A549 (cell line): ENCODE measurements around the gene RBM18. TPM values are rescaled to one million over a fixed set of nuclear protein-coding genes. Genes with fewer than 3 reads are reported as not detected.

Experiments
- ATAC-seq, 2 experiments: fragments of 200-7000 bp in 1 of 2; fragments of >200 bp in 1 of 2; cut with Nextera tagmentation in 1 of 2; cut with Tn5 transposase in 1 of 2; 3 replicates each; pipeline versions ENCODE4 v1.8.0 to v1.9.1; 2018 to 2020; ENCODE audit warnings: mild to moderate bottlenecking in 1 of 2, moderate library complexity in 1 of 2
- CTCF ChIA-PET: fragments of 300-600 bp; sonication (Branson Sonifier 250); formaldehyde crosslinking; extraction: SDS; loops from one replicate; lab custom pipeline; 2021; ENCODE audit warnings: antibody characterized with exemption, inconsistent platforms; lab: Yijun Ruan, JAX
- POLR2A ChIA-PET: fragments of 350-600 bp; formaldehyde crosslinking; extraction: SDS; loops from one replicate; lab custom pipeline; 2021; ENCODE audit warnings: antibody characterized with exemption, inconsistent platforms; lab: Yijun Ruan, JAX
- DNase-seq, 2 experiments: peaks; one replicate each; pipeline versions ENCODE4 v3.0.0 to v3.0.0-alpha.2; 2011 to 2016; ENCODE audit warnings: low read depth in 1 of 2, low spot score in 1 of 2
- FAIRE-seq: peaks from 2 replicates; lab custom pipeline; 2011; peaks lifted over from hg19 to GRCh38; lab: Jason Lieb, UNC
- H3K27ac ChIP-seq, 2 experiments: fragments of >200 bp; sonication (Bioruptor Twin); formaldehyde crosslinking; 3 replicates each; pipeline ENCODE4 v1.5.1; 2016 to 2017
- H3K4me1 ChIP-seq: fragments of >200 bp; sonication (Bioruptor Twin); formaldehyde crosslinking; 3 replicates; pipeline ENCODE4 v1.6.1; 2016
- H3K4me2 ChIP-seq: fragments of >200 bp; sonication (Bioruptor Twin); formaldehyde crosslinking; 3 replicates; pipeline ENCODE4 v1.6.1; 2016
- H3K4me3 ChIP-seq: fragments of >200 bp; sonication (Bioruptor Twin); formaldehyde crosslinking; 3 replicates; pipeline ENCODE4 v1.5.1; 2016
- H3K9me3 ChIP-seq: fragments of >200 bp; sonication (Bioruptor Twin); formaldehyde crosslinking; 3 replicates; pipeline ENCODE4 v1.6.1; 2016
- BHLHE40 ChIP-seq: IDR thresholded peaks from 2 replicates; pipeline ENCODE4 v1.6.1; 2012; ENCODE audit warnings: low read depth, low read length, inconsistent platforms
- CHD2 ChIP-seq: fragments of 150-350 bp; IDR thresholded peaks from 2 replicates; pipeline ENCODE4 v1.6.1; 2014; ENCODE audit warnings: low read length; ENCODE audit not compliant: partially characterized antibody
- EHMT2 ChIP-seq: fragments of 200-600 bp; sonication (generic); IDR thresholded peaks from 2 replicates; pipeline ENCODE4 v1.6.1; 2016; ENCODE audit warnings: antibody characterized with exemption, low read depth, mild to moderate bottlenecking, moderate library complexity
- ESRRA ChIP-seq: fragments of 150-350 bp; IDR thresholded peaks from 2 replicates; pipeline ENCODE4 v1.6.1; 2014; ENCODE audit warnings: mild to moderate bottlenecking, low read length, borderline replicate concordance
- FOXS1 ChIP-seq: fragments of 250-450 bp; sonication (Bioruptor Pico); IDR thresholded peaks from 2 replicates; pipeline ENCODE4 v1.5.0; 2020; ENCODE audit warnings: mild to moderate bottlenecking, moderate library complexity
- GATA3 ChIP-seq: IDR thresholded peaks from 2 replicates; pipeline ENCODE4 v1.6.1; 2012; ENCODE audit warnings: borderline replicate concordance
- HEYL ChIP-seq: fragments of 250-450 bp; sonication (Bioruptor Pico); IDR thresholded peaks from 2 replicates; pipeline ENCODE4 v1.8.0; 2021; ENCODE audit warnings: mild to moderate bottlenecking, moderate library complexity
- HOXA7 ChIP-seq: fragments of 250-450 bp; sonication (Bioruptor Pico); IDR thresholded peaks from 2 replicates; pipeline ENCODE4 v1.5.0; 2020; ENCODE audit warnings: mild to moderate bottlenecking, moderate library complexity
- HOXB5 ChIP-seq: fragments of 250-450 bp; sonication (Bioruptor Pico); IDR thresholded peaks from 2 replicates; pipeline ENCODE4 v1.5.0; 2020; ENCODE audit warnings: mild to moderate bottlenecking, moderate library complexity
- JUNB ChIP-seq: fragments of >200 bp; sonication (Bioruptor Twin); formaldehyde crosslinking; IDR thresholded peaks from 2 replicates; pipeline ENCODE4 v1.6.1; 2016
- MAFK ChIP-seq: fragments of 450-650 bp; IDR thresholded peaks from 2 replicates; pipeline ENCODE4 v1.6.1; 2014; ENCODE audit not compliant: partially characterized antibody
- NR3C1 ChIP-seq: fragments of >200 bp; sonication (Bioruptor Twin); formaldehyde crosslinking; IDR thresholded peaks from 3 replicates; pipeline ENCODE4 v1.6.1; 2017
- POLR2A ChIP-seq: IDR thresholded peaks from 2 replicates; pipeline ENCODE4 v1.6.1; 2012; ENCODE audit warnings: mild to moderate bottlenecking, low read length
- RARB ChIP-seq: fragments of 250-450 bp; sonication (Bioruptor Pico); IDR thresholded peaks from 2 replicates; pipeline ENCODE4 v1.8.0; 2021; ENCODE audit warnings: mild to moderate bottlenecking, moderate library complexity
- RCOR1 ChIP-seq: fragments of 150-350 bp; IDR thresholded peaks from 2 replicates; pipeline ENCODE4 v1.6.1; 2014; ENCODE audit warnings: antibody characterized with exemption, low read length, low read depth
- RFX5 ChIP-seq: fragments of 450-650 bp; IDR thresholded peaks from 2 replicates; pipeline ENCODE4 v1.7.1; 2014; ENCODE audit warnings: antibody characterized with exemption, mild to moderate bottlenecking, moderate library complexity
- TFCP2L1 ChIP-seq: fragments of 250-450 bp; sonication (Bioruptor Pico); IDR thresholded peaks from 2 replicates; pipeline ENCODE4 v1.5.0; 2021; ENCODE audit warnings: mild to moderate bottlenecking
- TP53 ChIP-seq: fragments of 250-450 bp; sonication (Bioruptor Pico); IDR thresholded peaks from 2 replicates; pipeline ENCODE4 v1.5.0; 2021; ENCODE audit warnings: mild to moderate bottlenecking, moderate library complexity
- ZSCAN20 ChIP-seq: fragments of 250-450 bp; sonication (Bioruptor Pico); IDR thresholded peaks from 2 replicates; pipeline ENCODE4 v1.8.0; 2022; ENCODE audit warnings: mild to moderate bottlenecking, moderate library complexity
- WGBS: methylation state at CpG from one replicate; pipeline ENCODE4 v1.1.6; 2017; ENCODE audit errors: missing lambda C conversion rate; 5-methylcytosine and 5-hydroxymethylcytosine counted together
- polyA plus RNA-seq, 4 experiments: library from polyadenylated mRNA; depleted of rRNA in 3 of 4; stranded (reverse); fragments of >200 nt; fragmentation: RNase III in 1 of 4; extraction: RNeasy Plus Mini Kit Qiagen cat#74134 plus additional on column Dnase treatment in 1 of 4; gene quantifications; 2 replicates in 3 of 4; 3 replicates in 1 of 4; pipeline ENCODE4 v1.2.3, GENCODE V29; 2011 to 2017
- TF ChIP-seq, protein P1 (sequence below): IDR thresholded peaks from 2 replicates; pipeline ENCODE4 v1.6.1; 2012
- TF ChIP-seq, protein P2 (sequence below): fragments of 250-450 bp; sonication (Bioruptor Pico); IDR thresholded peaks from 2 replicates; pipeline ENCODE4 v1.5.0; 2021; ENCODE audit warnings: mild to moderate bottlenecking, moderate library complexity, borderline replicate concordance
- TF ChIP-seq, protein P3 (sequence below): fragments of 250-450 bp; sonication (Bioruptor Pico); IDR thresholded peaks from 2 replicates; pipeline ENCODE4 v1.5.0; 2020; ENCODE audit warnings: low read depth, mild to moderate bottlenecking, moderate library complexity
- TF ChIP-seq, protein P4 (sequence below): fragments of >200 bp; sonication (Bioruptor Twin); formaldehyde crosslinking; IDR thresholded peaks from 2 replicates; pipeline ENCODE4 v1.6.1; 2016
- TF ChIP-seq, protein P5 (sequence below): fragments of >200 bp; sonication (Bioruptor Twin); formaldehyde crosslinking; IDR thresholded peaks from 3 replicates; pipeline ENCODE4 v1.5.1; 2016
- TF ChIP-seq, protein P6 (sequence below): fragments of 150-350 bp; IDR thresholded peaks from 2 replicates; pipeline ENCODE4 v1.6.1; 2014; ENCODE audit warnings: low read depth, mild to moderate bottlenecking, low read length
- TF ChIP-seq, protein P7 (sequence below): fragments of >200 bp; sonication (Bioruptor Twin); formaldehyde crosslinking; IDR thresholded peaks from 3 replicates; pipeline ENCODE4 v1.6.1; 2016

RBM18 gene
- polyA plus RNA-seq, 2 of the 4 experiments (the other 2 are of a cell fraction), result 13.8 to 52.3 TPM

DNA sequence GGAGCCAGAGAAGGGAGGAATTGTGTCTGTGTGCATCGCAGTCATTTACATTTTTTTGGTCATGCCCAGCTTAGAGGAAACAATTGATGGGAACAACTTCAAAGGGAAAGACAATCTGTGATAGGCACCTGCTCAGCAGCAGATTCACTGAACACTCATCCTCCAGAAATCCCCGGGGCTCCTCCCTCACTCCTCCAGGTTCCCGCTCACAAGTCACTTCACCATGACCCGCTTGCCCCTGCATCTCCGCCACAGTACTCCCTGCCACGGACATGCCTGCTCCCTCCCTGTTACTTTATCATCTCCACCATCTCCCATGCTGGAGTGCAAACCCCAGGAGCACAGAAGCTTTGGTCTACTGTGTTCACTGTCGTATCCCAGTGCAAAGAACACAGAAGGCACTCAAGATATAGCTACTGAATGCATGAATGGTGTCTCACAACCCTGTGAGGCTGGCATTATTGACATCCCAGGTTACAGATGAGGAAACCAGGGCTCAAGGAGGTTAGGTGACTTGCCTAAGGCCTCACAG is 52.1 kb downstream of the RBM18 start:
- Histone ChIP-seq H3K27ac (no peak overlapping the region), H3K4me1 (peaks cover 10% of the 10 kb centered on the region; the same call in 1 of the 3 replicates), H3K4me3 (no peak overlapping the region), H3K4me2 (no peak overlapping the region), H3K9me3 (no peaks in the 10 kb centered on the region)
- WGBS, result 85% methylated on average over 7 of the region's 7 CpGs
- ChIA-PET POLR2A (interaction anchor here (0.5 kb wide), 1 partner anchor 12 kb away, joined by 3 read pairs; no protein-coding TSS in a partner anchor), CTCF (interaction anchor here (0.5 to 2.9 kb wide), 3 partner anchors 35 to 747 kb away, joined by 3 to 8 read pairs (median 3); no protein-coding TSS in a partner anchor)
- DNase-seq, result no peak
- TF ChIP-seq HEYL (no peak), POLR2A (no peak), NR3C1 (no peak), RCOR1 (no peak), ESRRA (no peak), HOXB5 (CRISPR knock-in tag) (no peak), TP53 (no peak), ZSCAN20 (no peak), TFCP2L1 (CRISPR knock-in tag) (no peak)
- TF ChIP-seq, protein P1, sequence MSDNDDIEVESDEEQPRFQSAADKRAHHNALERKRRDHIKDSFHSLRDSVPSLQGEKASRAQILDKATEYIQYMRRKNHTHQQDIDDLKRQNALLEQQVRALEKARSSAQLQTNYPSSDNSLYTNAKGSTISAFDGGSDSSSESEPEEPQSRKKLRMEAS, result no peak
- TF ChIP-seq, protein P2, sequence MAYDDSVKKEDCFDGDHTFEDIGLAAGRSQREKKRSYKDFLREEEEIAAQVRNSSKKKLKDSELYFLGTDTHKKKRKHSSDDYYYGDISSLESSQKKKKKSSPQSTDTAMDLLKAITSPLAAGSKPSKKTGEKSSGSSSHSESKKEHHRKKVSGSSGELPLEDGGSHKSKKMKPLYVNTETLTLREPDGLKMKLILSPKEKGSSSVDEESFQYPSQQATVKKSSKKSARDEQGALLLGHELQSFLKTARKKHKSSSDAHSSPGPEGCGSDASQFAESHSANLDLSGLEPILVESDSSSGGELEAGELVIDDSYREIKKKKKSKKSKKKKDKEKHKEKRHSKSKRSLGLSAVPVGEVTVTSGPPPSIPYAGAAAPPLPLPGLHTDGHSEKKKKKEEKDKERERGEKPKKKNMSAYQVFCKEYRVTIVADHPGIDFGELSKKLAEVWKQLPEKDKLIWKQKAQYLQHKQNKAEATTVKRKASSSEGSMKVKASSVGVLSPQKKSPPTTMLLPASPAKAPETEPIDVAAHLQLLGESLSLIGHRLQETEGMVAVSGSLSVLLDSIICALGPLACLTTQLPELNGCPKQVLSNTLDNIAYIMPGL (CRISPR knock-in tag), result no peak
- FAIRE-seq, result no peak
- no peak for ATAC-seq

DNA sequence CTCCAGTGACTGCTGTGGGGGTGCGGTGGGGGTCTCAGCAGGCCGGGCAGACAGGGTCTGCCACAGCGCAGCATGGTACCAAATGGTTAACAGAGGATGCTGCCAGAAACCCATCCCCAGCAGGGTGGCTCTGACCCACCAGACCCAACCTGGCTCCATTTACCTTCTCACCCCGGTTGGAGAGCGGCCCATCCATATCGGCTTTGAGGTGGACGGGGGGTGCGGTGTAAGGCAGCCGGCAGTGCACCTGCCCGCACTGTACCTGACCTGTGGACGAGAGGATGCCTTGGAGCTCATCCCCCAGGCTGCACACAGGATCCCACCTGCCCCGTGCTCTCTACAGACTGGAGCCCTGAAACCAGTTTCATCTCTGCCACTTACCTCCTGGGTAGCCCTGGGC is 55.2 kb downstream of the RBM18 start:
- CTCF ChIA-PET, result interaction anchor here (1.2 to 2.9 kb wide), 3 partner anchors 12 to 87 kb away, joined by 3 to 8 read pairs (median 3); no protein-coding TSS in a partner anchor
- 63% methylated on average over 8 of the region's 12 CpGs for WGBS

DNA sequence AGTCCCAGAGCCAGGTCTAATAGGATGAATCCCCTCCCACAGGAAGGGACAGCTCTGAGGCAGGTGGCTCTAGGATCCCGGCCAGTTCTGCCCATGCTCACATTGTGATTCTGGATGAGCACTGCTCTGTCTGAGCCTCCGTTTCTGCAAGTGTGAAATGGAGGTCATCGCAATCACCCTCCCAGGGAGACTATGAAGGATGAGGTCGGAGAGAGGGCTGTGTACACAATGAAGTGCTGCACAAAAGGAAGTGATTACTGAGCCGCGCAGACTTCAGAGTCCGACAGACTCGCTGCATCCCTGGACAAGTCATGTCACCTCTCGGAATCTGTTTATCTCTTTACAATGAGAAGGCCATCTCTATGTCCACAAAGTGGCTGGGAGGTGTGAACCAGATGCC is 57.5 kb downstream of the RBM18 start:
- 72% methylated on average over 9 of the region's 9 CpGs for WGBS
- Histone ChIP-seq H3K9me3 (no peaks in the 10 kb centered on the region), H3K4me2 (no peak overlapping the region), H3K27ac (no peak overlapping the region), H3K4me3 (no peak overlapping the region), H3K4me1 (no peaks in the 10 kb centered on the region)
- no peak for DNase-seq
- no peak for ATAC-seq
- ChIA-PET POLR2A (no interaction called here), CTCF (interaction anchor here (0.7 to 1.3 kb wide), 3 partner anchors 15 to 85 kb away, joined by 3 read pairs; no protein-coding TSS in a partner anchor)
- no peak for FAIRE-seq
- TF ChIP-seq, protein P3, sequence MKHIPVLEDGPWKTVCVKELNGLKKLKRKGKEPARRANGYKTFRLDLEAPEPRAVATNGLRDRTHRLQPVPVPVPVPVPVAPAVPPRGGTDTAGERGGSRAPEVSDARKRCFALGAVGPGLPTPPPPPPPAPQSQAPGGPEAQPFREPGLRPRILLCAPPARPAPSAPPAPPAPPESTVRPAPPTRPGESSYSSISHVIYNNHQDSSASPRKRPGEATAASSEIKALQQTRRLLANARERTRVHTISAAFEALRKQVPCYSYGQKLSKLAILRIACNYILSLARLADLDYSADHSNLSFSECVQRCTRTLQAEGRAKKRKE, result no peak
- TF ChIP-seq FOXS1 (CRISPR knock-in tag) (no peak), GATA3 (no peak), RFX5 (no peak), HOXA7 (CRISPR knock-in tag) (no peak), MAFK (no peak), EHMT2 (no peak), JUNB (no peak), TFCP2L1 (CRISPR knock-in tag) (no peak), CHD2 (no peak)
- TF ChIP-seq, protein P4, sequence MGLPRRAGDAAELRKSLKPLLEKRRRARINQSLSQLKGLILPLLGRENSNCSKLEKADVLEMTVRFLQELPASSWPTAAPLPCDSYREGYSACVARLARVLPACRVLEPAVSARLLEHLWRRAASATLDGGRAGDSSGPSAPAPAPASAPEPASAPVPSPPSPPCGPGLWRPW, result no peak
- TF ChIP-seq, protein P5, sequence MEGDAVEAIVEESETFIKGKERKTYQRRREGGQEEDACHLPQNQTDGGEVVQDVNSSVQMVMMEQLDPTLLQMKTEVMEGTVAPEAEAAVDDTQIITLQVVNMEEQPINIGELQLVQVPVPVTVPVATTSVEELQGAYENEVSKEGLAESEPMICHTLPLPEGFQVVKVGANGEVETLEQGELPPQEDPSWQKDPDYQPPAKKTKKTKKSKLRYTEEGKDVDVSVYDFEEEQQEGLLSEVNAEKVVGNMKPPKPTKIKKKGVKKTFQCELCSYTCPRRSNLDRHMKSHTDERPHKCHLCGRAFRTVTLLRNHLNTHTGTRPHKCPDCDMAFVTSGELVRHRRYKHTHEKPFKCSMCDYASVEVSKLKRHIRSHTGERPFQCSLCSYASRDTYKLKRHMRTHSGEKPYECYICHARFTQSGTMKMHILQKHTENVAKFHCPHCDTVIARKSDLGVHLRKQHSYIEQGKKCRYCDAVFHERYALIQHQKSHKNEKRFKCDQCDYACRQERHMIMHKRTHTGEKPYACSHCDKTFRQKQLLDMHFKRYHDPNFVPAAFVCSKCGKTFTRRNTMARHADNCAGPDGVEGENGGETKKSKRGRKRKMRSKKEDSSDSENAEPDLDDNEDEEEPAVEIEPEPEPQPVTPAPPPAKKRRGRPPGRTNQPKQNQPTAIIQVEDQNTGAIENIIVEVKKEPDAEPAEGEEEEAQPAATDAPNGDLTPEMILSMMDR, result no peak
- TF ChIP-seq, protein P6, sequence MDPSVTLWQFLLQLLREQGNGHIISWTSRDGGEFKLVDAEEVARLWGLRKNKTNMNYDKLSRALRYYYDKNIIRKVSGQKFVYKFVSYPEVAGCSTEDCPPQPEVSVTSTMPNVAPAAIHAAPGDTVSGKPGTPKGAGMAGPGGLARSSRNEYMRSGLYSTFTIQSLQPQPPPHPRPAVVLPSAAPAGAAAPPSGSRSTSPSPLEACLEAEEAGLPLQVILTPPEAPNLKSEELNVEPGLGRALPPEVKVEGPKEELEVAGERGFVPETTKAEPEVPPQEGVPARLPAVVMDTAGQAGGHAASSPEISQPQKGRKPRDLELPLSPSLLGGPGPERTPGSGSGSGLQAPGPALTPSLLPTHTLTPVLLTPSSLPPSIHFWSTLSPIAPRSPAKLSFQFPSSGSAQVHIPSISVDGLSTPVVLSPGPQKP, result no peak

More for the DNA sequence above, 55.2 kb downstream of the RBM18 start:
- POLR2A ChIA-PET, result no interaction called here
- Histone ChIP-seq H3K4me2 (no peak overlapping the region), H3K9me3 (no peaks in the 10 kb centered on the region)
- TF ChIP-seq, protein P7, sequence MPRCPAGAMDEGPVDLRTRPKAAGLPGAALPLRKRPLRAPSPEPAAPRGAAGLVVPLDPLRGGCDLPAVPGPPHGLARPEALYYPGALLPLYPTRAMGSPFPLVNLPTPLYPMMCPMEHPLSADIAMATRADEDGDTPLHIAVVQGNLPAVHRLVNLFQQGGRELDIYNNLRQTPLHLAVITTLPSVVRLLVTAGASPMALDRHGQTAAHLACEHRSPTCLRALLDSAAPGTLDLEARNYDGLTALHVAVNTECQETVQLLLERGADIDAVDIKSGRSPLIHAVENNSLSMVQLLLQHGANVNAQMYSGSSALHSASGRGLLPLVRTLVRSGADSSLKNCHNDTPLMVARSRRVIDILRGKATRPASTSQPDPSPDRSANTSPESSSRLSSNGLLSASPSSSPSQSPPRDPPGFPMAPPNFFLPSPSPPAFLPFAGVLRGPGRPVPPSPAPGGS, result no peak
- TF ChIP-seq BHLHE40 (no peak), RARB (CRISPR knock-in tag) (no peak)
- TF ChIP-seq, all 56 proteins: peak for 0
- no peak for FAIRE-seq
- no peak for DNase-seq
- Histone ChIP-seq H3K4me3 (no peak overlapping the region), H3K4me1 (peaks cover 9% of the 10 kb centered on the region; the same call in 1 of the 3 replicates), H3K27ac (no peak overlapping the region)
- ATAC-seq, result no peak
